CD14-positive monocyte (primary cell): ENCODE measurements around the gene CSRP3. TPM values are rescaled to one million over a fixed set of nuclear protein-coding genes. Genes with fewer than 3 reads are reported as not detected.
A peak's percentile ranks its signal among the peaks of the same experiment; 100 is the strongest.

Experiments
- DNase-seq, 3 donors: peaks; one replicate each; pipeline ENCODE4 v3.0.0-alpha.2; 2011 to 2022
- H2AFZ ChIP-seq: 2 replicates; pipeline ENCODE4 v1.6.0; 2012; ENCODE audit warnings: mild to moderate bottlenecking, low read depth, low read length, inconsistent platforms; ENCODE audit not compliant: insufficient read depth, poor library complexity, severe bottlenecking
- H3K27ac ChIP-seq, 2 donors: 1 replicate in 1 of 2; 2 replicates in 1 of 2; pipeline ENCODE4 v1.5.1; 2012 to 2013; ENCODE audit warnings: low read length in 2 of 2, control low read depth in 1 of 2, inconsistent platforms in 1 of 2, low read depth in 1 of 2, mild to moderate bottlenecking in 1 of 2
- H3K27me3 ChIP-seq, 2 donors: one replicate each; pipeline versions ENCODE4 v1.6.0 to v1.6.1; 2011 to 2013; ENCODE audit warnings: low read length in 2 of 2; ENCODE audit not compliant: control insufficient read depth in 2 of 2, insufficient read depth in 2 of 2
- H3K36me3 ChIP-seq, 2 donors: replicated peaks in 1 of 2; 1 replicate in 1 of 2; 2 replicates in 1 of 2; pipeline versions ENCODE4 v1.5.1 to v1.6.1; 2012 to 2013; ENCODE audit warnings: low read length in 2 of 2, control low read depth in 1 of 2, inconsistent platforms in 1 of 2, mild to moderate bottlenecking in 1 of 2; ENCODE audit not compliant: insufficient read depth in 2 of 2, control insufficient read depth in 1 of 2
- H3K4me1 ChIP-seq, 2 donors: 1 replicate in 1 of 2; 2 replicates in 1 of 2; pipeline versions ENCODE4 v1.5.1 to v1.6.1; 2012 to 2013; ENCODE audit warnings: low read length in 2 of 2, control low read depth in 1 of 2, inconsistent platforms in 1 of 2, mild to moderate bottlenecking in 1 of 2, moderate library complexity in 1 of 2; ENCODE audit not compliant: insufficient read depth in 2 of 2, control insufficient read depth in 1 of 2
- H3K4me2 ChIP-seq: replicated peaks from 2 replicates; pipeline ENCODE3; 2012; ENCODE audit warnings: low read length, moderate library complexity, mild to moderate bottlenecking; ENCODE audit not compliant: poor library complexity, severe bottlenecking; ENCODE audit errors: extremely low read depth
- H3K4me3 ChIP-seq, 3 experiments: fragments of 200-600 bp in 1 of 3; sonication (generic) in 1 of 3; replicated peaks in 1 of 3; 1 replicate in 2 of 3; 2 replicates in 1 of 3; pipeline ENCODE4 v1.5.1; 2011 to 2013; ENCODE audit warnings: low read length in 3 of 3, mild to moderate bottlenecking in 3 of 3, control low read depth in 2 of 3, low read depth in 2 of 3, inconsistent platforms in 1 of 3, moderate library complexity in 1 of 3
- H3K79me2 ChIP-seq: 2 replicates; pipeline ENCODE4 v1.6.0; 2012; ENCODE audit warnings: mild to moderate bottlenecking, control low read depth, inconsistent platforms, low read length, moderate library complexity; ENCODE audit not compliant: insufficient read depth
- H3K9ac ChIP-seq: 2 replicates; pipeline ENCODE4 v1.6.0; 2017; ENCODE audit warnings: low read length, mild to moderate bottlenecking; ENCODE audit not compliant: insufficient read depth, poor library complexity, severe bottlenecking
- H3K9me3 ChIP-seq, 2 donors: replicated peaks in 1 of 2; 1 replicate in 1 of 2; 2 replicates in 1 of 2; pipeline versions ENCODE4 v1.5.1 to v1.6.1; 2012 to 2013; ENCODE audit warnings: low read length in 2 of 2, control low read depth in 1 of 2; ENCODE audit not compliant: control insufficient read depth in 1 of 2, insufficient read depth in 1 of 2
- H4K20me1 ChIP-seq: 2 replicates; pipeline ENCODE4 v1.6.0; 2012; ENCODE audit warnings: mild to moderate bottlenecking, low read length, control low read depth, moderate library complexity; ENCODE audit not compliant: insufficient read depth
- H3K27ac Mint-ChIP-seq, 7 donors: one replicate each; pipeline ENCODE4 v1.8.0; 2020; ENCODE audit warnings: mild to moderate bottlenecking in 7 of 7, mixed read lengths in 7 of 7, moderate library complexity in 6 of 7, inconsistent platforms in 2 of 7
- H3K27me3 Mint-ChIP-seq, 3 donors: one replicate each; pipeline ENCODE4 v1.8.0; 2021 to 2022; ENCODE audit warnings: low read depth in 3 of 3, mild to moderate bottlenecking in 3 of 3, mixed read lengths in 3 of 3, moderate library complexity in 3 of 3, inconsistent platforms in 1 of 3
- H3K36me3 Mint-ChIP-seq, 2 donors: one replicate each; pipeline ENCODE4 v1.8.0; 2020; ENCODE audit warnings: mixed read lengths in 2 of 2, inconsistent platforms in 1 of 2, mild to moderate bottlenecking in 1 of 2
- H3K4me1 Mint-ChIP-seq: one replicate; pipeline ENCODE4 v1.8.0; 2020; ENCODE audit warnings: mild to moderate bottlenecking, mixed read lengths
- H3K4me3 Mint-ChIP-seq, 2 donors: one replicate each; pipeline ENCODE4 v1.8.0; 2020; ENCODE audit warnings: mild to moderate bottlenecking in 2 of 2, mixed read lengths in 2 of 2, moderate library complexity in 1 of 2
- H3K9me3 Mint-ChIP-seq, 7 donors: one replicate each; pipeline ENCODE4 v1.8.0; 2020 to 2022; ENCODE audit warnings: mixed read lengths in 7 of 7, mild to moderate bottlenecking in 6 of 7, moderate library complexity in 6 of 7, inconsistent platforms in 2 of 7
- WGBS: methylation state at CpG from one replicate; pipeline ENCODE4 v1.1.5; 2013; ENCODE audit warnings: missing lambda C conversion rate; ENCODE audit not compliant: insufficient coverage; 5-methylcytosine and 5-hydroxymethylcytosine counted together
- intact Hi-C, 2 donors: fragments of 100-400 bp; cut with micrococcal nuclease; formaldehyde crosslinking; loops; one replicate each; pipeline versions ENCODE4 v1.15.0 to v1.15.1; 2023
- polyA plus RNA-seq, 3 donors: library from polyadenylated mRNA; depleted of rRNA in 1 of 3; unstranded in 2 of 3; stranded (reverse) in 1 of 3; fragments of 300-500 nt in 2 of 3; fragments of >200 nt in 1 of 3; fragmentation: Illumina TruSeq in 2 of 3; gene quantifications; 1 replicate in 2 of 3; 2 replicates in 1 of 3; pipeline ENCODE4 v1.2.3, GENCODE V29; 2012 to 2021
- TF ChIP-seq, protein P1 (sequence below): fragments of 200-600 bp; IDR thresholded peaks from one replicate; pipeline ENCODE4 v1.8.0; 2022; ENCODE audit warnings: antibody characterized with exemption, mild to moderate bottlenecking

Gene CSRP3
- polyA plus RNA-seq, 3 donors, result not detected

DNA sequence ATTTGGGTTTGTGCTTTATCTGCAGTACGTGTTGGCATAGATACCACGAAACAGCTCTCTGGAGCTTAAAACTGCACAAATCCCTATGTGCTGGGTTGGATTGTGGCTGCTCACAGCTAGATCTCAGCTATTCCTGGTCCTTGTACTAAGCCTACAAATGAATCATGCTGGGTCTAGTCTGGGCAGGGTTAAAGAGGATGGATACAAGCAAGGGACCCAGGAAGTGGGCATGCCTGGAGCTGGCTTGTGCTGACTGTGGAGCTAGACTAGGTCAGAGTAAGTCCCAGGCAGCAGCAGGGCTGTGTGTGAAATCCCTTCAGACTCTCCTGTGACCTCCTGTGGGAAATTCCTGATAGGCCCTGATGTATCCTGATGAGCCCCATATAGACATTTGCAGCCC, 42.8 kb upstream of the CSRP3 start:
- Histone ChIP-seq H3K36me3 (no peaks in the 10 kb centered on the region), H3K27ac (peak overlapping the region in 1 of 2 donors; percentile 49), H2AFZ (peak overlapping the region; percentile 60), H3K79me2 (peaks cover 12% of the 10 kb centered on the region), H3K9me3 (no peaks in the 10 kb centered on the region), H3K4me2 (peak overlapping the region; percentile 64), H3K4me3 (peak overlapping the region in 1 of 3 experiments; percentile 40), H3K4me1 (peaks cover 45 to 49% of the 10 kb centered on the region in 2 donors), H3K27me3 (peaks cover 0 to 6% of the 10 kb centered on the region in 2 donors), H4K20me1 (no peaks in the 10 kb centered on the region), H3K9ac (no peak overlapping the region)
- 100% methylated on average over 1 of the region's 2 CpGs for WGBS
- intact Hi-C loops, result no loop called here
- TF ChIP-seq, protein P1, sequence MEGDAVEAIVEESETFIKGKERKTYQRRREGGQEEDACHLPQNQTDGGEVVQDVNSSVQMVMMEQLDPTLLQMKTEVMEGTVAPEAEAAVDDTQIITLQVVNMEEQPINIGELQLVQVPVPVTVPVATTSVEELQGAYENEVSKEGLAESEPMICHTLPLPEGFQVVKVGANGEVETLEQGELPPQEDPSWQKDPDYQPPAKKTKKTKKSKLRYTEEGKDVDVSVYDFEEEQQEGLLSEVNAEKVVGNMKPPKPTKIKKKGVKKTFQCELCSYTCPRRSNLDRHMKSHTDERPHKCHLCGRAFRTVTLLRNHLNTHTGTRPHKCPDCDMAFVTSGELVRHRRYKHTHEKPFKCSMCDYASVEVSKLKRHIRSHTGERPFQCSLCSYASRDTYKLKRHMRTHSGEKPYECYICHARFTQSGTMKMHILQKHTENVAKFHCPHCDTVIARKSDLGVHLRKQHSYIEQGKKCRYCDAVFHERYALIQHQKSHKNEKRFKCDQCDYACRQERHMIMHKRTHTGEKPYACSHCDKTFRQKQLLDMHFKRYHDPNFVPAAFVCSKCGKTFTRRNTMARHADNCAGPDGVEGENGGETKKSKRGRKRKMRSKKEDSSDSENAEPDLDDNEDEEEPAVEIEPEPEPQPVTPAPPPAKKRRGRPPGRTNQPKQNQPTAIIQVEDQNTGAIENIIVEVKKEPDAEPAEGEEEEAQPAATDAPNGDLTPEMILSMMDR, result no peak
- Mint-ChIP-seq H3K27ac (peak overlapping the region in 6 of 7 donors; percentile 42 to 78 (median 60)), H3K9me3 (peaks cover 0 to 13% (median 7%) of the 10 kb centered on the region in 7 donors), H3K36me3 (peaks cover 0 to 2% of the 10 kb centered on the region in 2 donors), H3K4me3 (peak overlapping the region in 1 of 2 donors; percentile 39), H3K27me3 (peaks cover 3 to 9% (median 6%) of the 10 kb centered on the region in 3 donors), H3K4me1 (peaks cover 39% of the 10 kb centered on the region)
- no peak for DNase-seq

DNA sequence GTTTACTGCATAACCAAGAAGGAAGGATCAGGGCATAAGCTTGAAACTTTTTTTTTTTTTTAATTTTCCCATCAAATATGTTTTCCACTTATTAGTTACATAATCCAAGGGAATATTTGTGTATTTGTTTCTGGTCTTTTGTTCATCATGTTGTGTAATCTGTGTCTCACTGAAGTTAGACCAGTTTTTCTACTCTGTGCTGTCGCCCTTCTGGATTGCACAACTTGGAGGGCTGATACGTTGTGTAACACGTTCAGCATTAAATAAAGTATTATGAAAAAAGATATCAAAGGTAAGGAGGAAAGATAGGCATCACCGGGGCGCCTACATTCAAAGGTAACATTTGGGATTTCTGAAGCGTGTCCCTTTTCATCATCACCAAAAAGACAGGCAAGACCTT, 42.3 kb upstream of the CSRP3 start:
- Histone ChIP-seq H3K27me3 (peaks cover 0 to 6% of the 10 kb centered on the region in 2 donors), H3K4me3 (peak overlapping the region in 1 of 3 experiments; percentile 40), H3K79me2 (peaks cover 18% of the 10 kb centered on the region), H3K4me2 (peak overlapping the region; percentile 64), H3K9me3 (no peaks in the 10 kb centered on the region), H3K36me3 (no peaks in the 10 kb centered on the region), H3K4me1 (peaks cover 45 to 49% of the 10 kb centered on the region in 2 donors), H3K9ac (no peak overlapping the region), H4K20me1 (no peaks in the 10 kb centered on the region), H2AFZ (no peak overlapping the region), H3K27ac (peak overlapping the region in 1 of 2 donors; percentile 49)
- Mint-ChIP-seq H3K4me3 (peak overlapping the region in 1 of 2 donors; percentile 62), H3K36me3 (peaks cover 0 to 2% of the 10 kb centered on the region in 2 donors), H3K4me1 (peaks cover 44% of the 10 kb centered on the region), H3K27ac (peak overlapping the region in 6 of 7 donors; percentile 60 to 89 (median 84)), H3K9me3 (peaks cover 0 to 9% (median 2%) of the 10 kb centered on the region in 7 donors), H3K27me3 (peaks cover 3 to 9% (median 6%) of the 10 kb centered on the region in 3 donors)
- 0% methylated on average over 2 of the region's 6 CpGs for WGBS
- intact Hi-C loops, result no loop called here
- peak; percentile 36 to 63 (median 62) for DNase-seq
- TF ChIP-seq, protein P1, result no peak
